ENCODE measurements around the gene PPY. TPM values are rescaled to one million over a fixed set of nuclear protein-coding genes. Genes with fewer than 3 reads are reported as not detected.
A peak's percentile ranks its signal among the peaks of the same experiment; 100 is the strongest.

PPY gene
- total and polyA plus RNA-seq, 2 donors (not counting 1 experiment from before 2014, with no cell fraction given): not detected

DNA sequence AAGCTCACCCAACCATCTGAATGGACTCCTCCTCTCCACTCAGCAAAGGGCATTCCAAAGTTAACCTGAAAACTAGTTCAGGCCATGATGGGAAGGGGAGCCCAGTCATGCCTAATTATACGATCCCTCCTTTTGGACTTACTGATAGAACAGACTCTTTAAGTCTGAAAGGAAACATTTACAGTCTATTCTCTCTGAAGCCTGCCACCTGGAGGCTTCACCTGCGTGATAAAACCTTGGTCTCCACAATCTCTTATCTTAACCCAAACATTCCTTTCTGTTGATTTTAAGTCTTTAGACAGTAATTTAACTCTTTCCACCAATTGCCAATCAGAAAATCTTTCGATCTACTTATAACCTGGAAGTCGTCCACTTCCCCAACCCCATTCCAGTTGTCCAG, 25.9 kb downstream of the PPY start:
- no peaks in the 10 kb centered on the region for H3K4me1 ChIP-seq (ENCODE audit: control insufficient read depth, extremely low read depth, insufficient read depth, low read length)
- TF ChIP-seq CTCF (conservative IDR thresholded peaks at IDR 0.05 in 1 of 2, IDR thresholded peaks at IDR 0.05 in 1 of 2; ENCODE audit: low read depth in 1 of 2, low read length in 2 of 2) (no peak), EZH2 (IDR thresholded peaks at IDR 0.05; ENCODE audit: low read length, missing control alignments) (no peak)
- no peak overlapping the region for H2AFZ ChIP-seq (ENCODE audit: low read length)
- no peaks in the 10 kb centered on the region for H4K20me1 ChIP-seq (ENCODE audit: control insufficient read depth, extremely low read depth, insufficient read depth, low read length)
- no peaks in the 10 kb centered on the region for H3K36me3 ChIP-seq (ENCODE audit: control insufficient read depth, insufficient read depth, low read length)
- no peaks in the 10 kb centered on the region for H3K9me3 ChIP-seq (ENCODE audit: control insufficient read depth, insufficient read depth, low read depth, low read length)
- no peak overlapping the region for H3K9ac ChIP-seq (ENCODE audit: insufficient read depth, low read length)
- no peak overlapping the region for H3K4me2 ChIP-seq (ENCODE audit: extremely low read depth, insufficient read depth, low read length)
- DNase-seq (ENCODE audit: low read depth in 2 of 2): no peak
- H3K79me2 ChIP-seq (ENCODE audit: control insufficient read depth, insufficient read depth, low read length): no peaks in the 10 kb centered on the region
- no peak overlapping the region for H3K4me3 ChIP-seq (replicated peaks in 1 of 4; ENCODE audit: control extremely low read depth in 1 of 4, insufficient read depth in 1 of 4, low read depth in 3 of 4, low read length in 4 of 4)
- H3K27ac ChIP-seq (ENCODE audit: insufficient read depth, low read length): no peak overlapping the region
- H3K27me3 ChIP-seq (ENCODE audit: control insufficient read depth, insufficient read depth, low read length): peaks cover 26% of the 10 kb centered on the region

- Histone ChIP-seq H3K9ac (ENCODE audit: insufficient read depth, low read length) (no peak overlapping the region), H3K27ac (ENCODE audit: insufficient read depth, low read length) (no peak overlapping the region), H4K20me1 (ENCODE audit: control insufficient read depth, extremely low read depth, insufficient read depth, low read length) (no peaks in the 10 kb centered on the region), H3K4me1 (ENCODE audit: control insufficient read depth, extremely low read depth, insufficient read depth, low read length) (no peaks in the 10 kb centered on the region), H3K4me3 (replicated peaks in 1 of 4; ENCODE audit: control extremely low read depth in 1 of 4, insufficient read depth in 1 of 4, low read depth in 3 of 4, low read length in 4 of 4) (no peak overlapping the region), H3K27me3 (ENCODE audit: control insufficient read depth, insufficient read depth, low read length) (peaks cover 26% of the 10 kb centered on the region), H3K36me3 (ENCODE audit: control insufficient read depth, insufficient read depth, low read length) (no peaks in the 10 kb centered on the region), H3K4me2 (ENCODE audit: extremely low read depth, insufficient read depth, low read length) (no peak overlapping the region), H2AFZ (ENCODE audit: low read length) (no peak overlapping the region), H3K9me3 (ENCODE audit: control insufficient read depth, insufficient read depth, low read depth, low read length) (no peaks in the 10 kb centered on the region), H3K79me2 (ENCODE audit: control insufficient read depth, insufficient read depth, low read length) (no peaks in the 10 kb centered on the region)
- peak in 1 of 2 donors; percentile 11 for DNase-seq (ENCODE audit: low read depth in 2 of 2)
- TF ChIP-seq EZH2 (IDR thresholded peaks at IDR 0.05; ENCODE audit: low read length, missing control alignments): no peak
- no peak for TF ChIP-seq CTCF (conservative IDR thresholded peaks at IDR 0.05 in 1 of 2, IDR thresholded peaks at IDR 0.05 in 1 of 2; ENCODE audit: low read depth in 1 of 2, low read length in 2 of 2)
Observed at GRCh38 chr17:43915559-43915958, 26.7 kb downstream of the PPY start.

- H3K4me3 ChIP-seq (replicated peaks in 1 of 4; ENCODE audit: control extremely low read depth in 1 of 4, insufficient read depth in 1 of 4, low read depth in 3 of 4, low read length in 4 of 4): no peak overlapping the region
- H3K4me1 ChIP-seq (ENCODE audit: control insufficient read depth, extremely low read depth, insufficient read depth, low read length): no peaks in the 10 kb centered on the region
- H3K9ac ChIP-seq (ENCODE audit: insufficient read depth, low read length): no peak overlapping the region
- no peak overlapping the region for H3K27ac ChIP-seq (ENCODE audit: insufficient read depth, low read length)
- H3K79me2 ChIP-seq (ENCODE audit: control insufficient read depth, insufficient read depth, low read length): no peaks in the 10 kb centered on the region
- H3K4me2 ChIP-seq (ENCODE audit: extremely low read depth, insufficient read depth, low read length): no peak overlapping the region
- DNase-seq (ENCODE audit: low read depth in 2 of 2): no peak
- no peaks in the 10 kb centered on the region for H3K36me3 ChIP-seq (ENCODE audit: control insufficient read depth, insufficient read depth, low read length)
- TF ChIP-seq EZH2 (IDR thresholded peaks at IDR 0.05; ENCODE audit: low read length, missing control alignments): no peak
- no peak for TF ChIP-seq CTCF (conservative IDR thresholded peaks at IDR 0.05 in 1 of 2, IDR thresholded peaks at IDR 0.05 in 1 of 2; ENCODE audit: low read depth in 1 of 2, low read length in 2 of 2)
- H4K20me1 ChIP-seq (ENCODE audit: control insufficient read depth, extremely low read depth, insufficient read depth, low read length): no peaks in the 10 kb centered on the region
- H3K9me3 ChIP-seq (ENCODE audit: control insufficient read depth, insufficient read depth, low read depth, low read length): no peaks in the 10 kb centered on the region
- peaks cover 24% of the 10 kb centered on the region for H3K27me3 ChIP-seq (ENCODE audit: control insufficient read depth, insufficient read depth, low read length)
- no peak overlapping the region for H2AFZ ChIP-seq (ENCODE audit: low read length)
Observed at GRCh38 chr17:43914451-43914850, 27.8 kb downstream of the PPY start.
